GM23338 (cell line): Measurements from ENCODE around the gene MAP2K5. TPM values are rescaled to one million over a fixed set of nuclear protein-coding genes. Genes with fewer than 3 reads are reported as not detected.

Experiments used
- ATAC-seq: fragments of 200-7000 bp; cut with Tn5 transposase; 3 replicates; pipeline ENCODE4 v1.9.1; 2020
- DNase-seq: peaks from one replicate; pipeline ENCODE4 v3.0.0-alpha.2; 2015; ENCODE audit warnings: low spot score
- H2AFZ ChIP-seq: fragments of 200-600 bp; sonication (generic); 2 replicates; pipeline ENCODE4 v1.8.0; 2016; ENCODE audit warnings: antibody characterized with exemption, mild to moderate bottlenecking, moderate library complexity
- H3F3A ChIP-seq: fragments of 200-600 bp; sonication (generic); replicated peaks from 2 replicates; pipeline ENCODE4 v1.8.0; 2017; ENCODE audit warnings: antibody characterized with exemption, mixed run types, low read depth
- H3K27ac ChIP-seq: fragments of 200-600 bp; sonication (generic); 2 replicates; pipeline ENCODE4 v1.6.1; 2016; ENCODE audit warnings: low read depth
- H3K27me3 ChIP-seq: fragments of 200-600 bp; sonication (generic); 2 replicates; pipeline ENCODE4 v1.8.0; 2016; ENCODE audit warnings: mild to moderate bottlenecking, mixed run types, moderate library complexity; ENCODE audit not compliant: insufficient read depth
- H3K36me3 ChIP-seq: fragments of 200-600 bp; sonication (generic); 2 replicates; pipeline ENCODE4 v1.8.0; 2016; ENCODE audit warnings: mild to moderate bottlenecking; ENCODE audit not compliant: insufficient read depth
- H3K4me1 ChIP-seq: fragments of 200-600 bp; sonication (generic); 2 replicates; pipeline ENCODE4 v1.8.0; 2016; ENCODE audit warnings: mild to moderate bottlenecking, moderate library complexity; ENCODE audit not compliant: insufficient read depth
- H3K4me2 ChIP-seq: fragments of 200-600 bp; sonication (generic); 2 replicates; pipeline ENCODE4 v1.7.1; 2017; ENCODE audit warnings: mixed run types
- H3K4me3 ChIP-seq: fragments of 200-600 bp; sonication (generic); 2 replicates; pipeline ENCODE4 v1.6.1; 2016; ENCODE audit warnings: mixed run types
- H3K79me2 ChIP-seq: fragments of 200-600 bp; sonication (generic); replicated peaks from 2 replicates; pipeline ENCODE4 v1.8.0; 2017; ENCODE audit warnings: mild to moderate bottlenecking; ENCODE audit not compliant: insufficient read depth
- H3K9me2 ChIP-seq: fragments of 200-600 bp; sonication (generic); 2 replicates; pipeline ENCODE4 v1.8.0; 2017; ENCODE audit not compliant: insufficient read depth
- H4K20me1 ChIP-seq: fragments of 200-600 bp; sonication (generic); replicated peaks from 2 replicates; pipeline ENCODE4 v1.8.0; 2017; ENCODE audit warnings: mild to moderate bottlenecking; ENCODE audit not compliant: insufficient read depth
- H3K27ac Mint-ChIP-seq: 2 replicates; pipeline ENCODE4 v1.8.0; 2020; ENCODE audit warnings: inconsistent platforms, mild to moderate bottlenecking, moderate library complexity, mixed read lengths
- H3K27me3 Mint-ChIP-seq: 3 replicates; pipeline ENCODE4 v1.8.0; 2022; ENCODE audit warnings: low read depth, mild to moderate bottlenecking, moderate library complexity, mixed read lengths, inconsistent platforms; ENCODE audit not compliant: insufficient read depth, poor library complexity
- H3K36me3 Mint-ChIP-seq: 3 replicates; pipeline ENCODE4 v1.8.0; 2021; ENCODE audit warnings: low read depth, mild to moderate bottlenecking, inconsistent platforms, moderate library complexity, mixed read lengths
- H3K4me1 Mint-ChIP-seq: 3 replicates; pipeline ENCODE4 v1.8.0; 2020; ENCODE audit warnings: mild to moderate bottlenecking, inconsistent platforms, mixed read lengths
- H3K4me3 Mint-ChIP-seq: 3 replicates; pipeline ENCODE4 v1.8.0; 2021; ENCODE audit warnings: moderate library complexity, mild to moderate bottlenecking, inconsistent platforms, mixed read lengths
- H3K9me3 Mint-ChIP-seq: 3 replicates; pipeline ENCODE4 v1.8.0; 2020; ENCODE audit warnings: moderate library complexity, mild to moderate bottlenecking, inconsistent platforms, mixed read lengths
- CREB1 ChIP-seq: fragments of 250-450 bp; sonication (Bioruptor Pico); IDR thresholded peaks from 2 replicates; pipeline ENCODE4 v1.5.0; 2020; ENCODE audit warnings: low read depth, mild to moderate bottlenecking, moderate library complexity
- CTCF ChIP-seq, 2 experiments: fragments of 200-600 bp in 1 of 2; sonication (generic) in 1 of 2; conservative IDR thresholded peaks; 2 replicates each; pipeline versions ENCODE4 v1.5.1 to v1.6.1; 2016 to 2017; ENCODE audit warnings: antibody characterized with exemption in 2 of 2, low read depth in 2 of 2, mild to moderate bottlenecking in 2 of 2, moderate library complexity in 1 of 2
- ETS1 ChIP-seq: IDR thresholded peaks from 2 replicates; pipeline ENCODE4 v1.6.1; 2016; ENCODE audit warnings: antibody characterized with exemption
- EZH2 ChIP-seq: fragments of 200-600 bp; sonication (generic); IDR thresholded peaks from one replicate; pipeline ENCODE4 v1.8.0; 2017; ENCODE audit warnings: antibody characterized with exemption, mild to moderate bottlenecking, low read depth; ENCODE audit not compliant: unreplicated experiment
- EZH2phosphoT487 ChIP-seq: fragments of 200-600 bp; sonication (generic); IDR thresholded peaks from one replicate; pipeline ENCODE4 v1.8.1; 2018; ENCODE audit warnings: antibody characterized with exemption; ENCODE audit not compliant: unreplicated experiment
- JUNB ChIP-seq: IDR thresholded peaks from one replicate; pipeline ENCODE4 v1.6.1; 2016; ENCODE audit warnings: antibody characterized with exemption; ENCODE audit not compliant: unreplicated experiment
- NANOG ChIP-seq: IDR thresholded peaks from 2 replicates; pipeline ENCODE4 v1.6.1; 2016; ENCODE audit warnings: antibody characterized with exemption, borderline replicate concordance
- POLR2AphosphoS5 ChIP-seq: IDR thresholded peaks from 2 replicates; pipeline ENCODE4 v1.6.1; 2016; ENCODE audit warnings: antibody characterized with exemption, low read depth
- REST ChIP-seq: IDR thresholded peaks from one replicate; pipeline ENCODE4 v1.6.1; 2018; ENCODE audit warnings: antibody characterized with exemption; ENCODE audit not compliant: unreplicated experiment
- STAT1 ChIP-seq: IDR thresholded peaks from one replicate; pipeline ENCODE4 v1.6.1; 2016; ENCODE audit warnings: antibody characterized with exemption; ENCODE audit not compliant: unreplicated experiment
- ZNF114 ChIP-seq: fragments of 250-450 bp; sonication (Bioruptor Pico); IDR thresholded peaks from 2 replicates; pipeline ENCODE4 v1.5.0; 2020; ENCODE audit warnings: mild to moderate bottlenecking, moderate library complexity
- ZNF331 ChIP-seq: fragments of 250-450 bp; sonication (Bioruptor Pico); IDR thresholded peaks from 2 replicates; pipeline ENCODE4 v1.5.0; 2020; ENCODE audit warnings: low read depth, mild to moderate bottlenecking, moderate library complexity
- ZNF462 ChIP-seq: fragments of 250-450 bp; sonication (Bioruptor Pico); IDR thresholded peaks from 2 replicates; pipeline ENCODE4 v1.5.0; 2020; ENCODE audit warnings: mild to moderate bottlenecking, moderate library complexity
- polyA plus RNA-seq: library from polyadenylated mRNA; unstranded; fragments of >200 nt; fragmentation: Nextera tagmentation; extraction: Ambion mirVana; gene quantifications from 2 replicates; pipeline ENCODE4 v1.2.1, GENCODE V29; 2016
- total RNA-seq: library from RNA; depleted of rRNA; stranded (reverse); fragments of >200 nt; shearing (Covaris generic); gene quantifications from 2 replicates; pipeline ENCODE4 v1.2.3, GENCODE V29; 2014

The MAP2K5 gene
- total and polyA plus RNA-seq, 2 experiments from 2014 or later, result 6.5 to 13.6 TPM

- H2AFZ ChIP-seq, result no peak overlapping the region
- no peaks in the 10 kb centered on the region for H3F3A ChIP-seq
- no peak for DNase-seq
- H3K4me3 Mint-ChIP-seq, result no peak overlapping the region
- no peak for ATAC-seq
- H3K4me2 ChIP-seq, result no peak overlapping the region
- H4K20me1 ChIP-seq, result no peaks in the 10 kb centered on the region
- peaks cover 11% of the 10 kb centered on the region for H3K27me3 Mint-ChIP-seq
- no peaks in the 10 kb centered on the region for H3K9me2 ChIP-seq
- peaks cover 14% of the 10 kb centered on the region for H3K4me1 ChIP-seq
- no peak overlapping the region for H3K27ac ChIP-seq
- H3K79me2 ChIP-seq, result no peaks in the 10 kb centered on the region
- no peaks in the 10 kb centered on the region; the same call in 2 of the 3 replicates for H3K36me3 Mint-ChIP-seq
- no peak for TF ChIP-seq JUNB
- TF ChIP-seq CREB1 (CRISPR knock-in tag), result no peak
- TF ChIP-seq NANOG, result no peak
- no peak for TF ChIP-seq POLR2AphosphoS5
- TF ChIP-seq STAT1, result no peak
- TF ChIP-seq CTCF (conservative IDR thresholded peaks at IDR 0.05; ENCODE audit: low read depth in 2 of 2), result no peak
- TF ChIP-seq EZH2phosphoT487, result no peak
- TF ChIP-seq REST, result no peak
- TF ChIP-seq ZNF462 (CRISPR knock-in tag), result no peak
- TF ChIP-seq ZNF114 (CRISPR knock-in tag), result no peak
- TF ChIP-seq ZNF331 (CRISPR knock-in tag), result no peak
- TF ChIP-seq ETS1, result no peak
- no peak for TF ChIP-seq EZH2
- H3K36me3 ChIP-seq, result no peaks in the 10 kb centered on the region
- peaks cover 28% of the 10 kb centered on the region for H3K4me1 Mint-ChIP-seq
- no peaks in the 10 kb centered on the region for H3K9me3 Mint-ChIP-seq
- H3K4me3 ChIP-seq, result no peak overlapping the region
- H3K27me3 ChIP-seq, result no peaks in the 10 kb centered on the region
- no peak overlapping the region for H3K27ac Mint-ChIP-seq
Measured at GRCh38 chr15:67806536-67806935, 264.0 kb downstream of the MAP2K5 start.
